ENCODE measurements around the gene GRIA3. TPM values are rescaled to one million over a fixed set of nuclear protein-coding genes. Genes with fewer than 3 reads are reported as not detected.

Gene GRIA3
- total RNA-seq, 2 experiments from 2014 or later = not detected

DNA sequence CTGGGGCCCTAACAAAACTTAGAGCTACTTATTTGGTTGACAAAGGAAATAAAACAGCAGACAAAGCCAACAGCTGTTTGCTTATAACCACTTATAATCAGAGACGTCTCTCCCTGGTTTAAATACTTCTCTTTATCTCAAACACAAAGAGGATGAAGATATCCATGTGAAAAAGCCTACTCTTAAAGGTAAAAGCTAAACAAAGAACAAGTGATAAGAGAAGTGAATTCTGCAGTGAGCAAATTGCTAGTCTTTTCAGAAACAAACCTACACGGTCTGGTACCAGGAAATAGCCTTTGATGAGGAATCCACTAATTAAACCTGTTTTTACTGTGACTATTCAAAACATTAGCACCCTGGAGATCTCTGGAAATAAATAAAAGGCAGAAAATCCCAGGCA is 46.7 kb downstream of the GRIA3 start:
- Histone ChIP-seq H2AFZ (ENCODE audit: low read length) (no peak overlapping the region), H3K79me2 (ENCODE audit: insufficient read depth, low read depth, low read length) (no peaks in the 10 kb centered on the region), H3K27ac (ENCODE audit: low read depth, low read length, poor library complexity, severe bottlenecking) (no peak overlapping the region), H3K4me3 (ENCODE audit: low read depth, low read length, poor library complexity, severe bottlenecking) (no peak overlapping the region), H3K4me1 (ENCODE audit: insufficient read depth, low read length, poor library complexity, severe bottlenecking) (no peaks in the 10 kb centered on the region), H3K36me3 (ENCODE audit: insufficient read depth, low read length) (no peaks in the 10 kb centered on the region), H3K4me2 (ENCODE audit: low read length) (no peak overlapping the region), H3K9me2 (ENCODE audit: insufficient read depth, low read length) (no peaks in the 10 kb centered on the region), H4K20me1 (ENCODE audit: insufficient read depth, low read length) (no peaks in the 10 kb centered on the region), H3K9me3 (ENCODE audit: low read length) (no peaks in the 10 kb centered on the region)
- no TSS peak for BruUV-seq (replicated peaks)
- intact Hi-C loops (cut with micrococcal nuclease; ENCODE audit: unreplicated experiment) = no loop called here
- TF ChIP-seq EZH2phosphoT487 (IDR thresholded peaks at IDR 0.05; ENCODE audit: borderline replicate concordance, low read depth, low read length) = no peak
- TF ChIP-seq, protein P1, sequence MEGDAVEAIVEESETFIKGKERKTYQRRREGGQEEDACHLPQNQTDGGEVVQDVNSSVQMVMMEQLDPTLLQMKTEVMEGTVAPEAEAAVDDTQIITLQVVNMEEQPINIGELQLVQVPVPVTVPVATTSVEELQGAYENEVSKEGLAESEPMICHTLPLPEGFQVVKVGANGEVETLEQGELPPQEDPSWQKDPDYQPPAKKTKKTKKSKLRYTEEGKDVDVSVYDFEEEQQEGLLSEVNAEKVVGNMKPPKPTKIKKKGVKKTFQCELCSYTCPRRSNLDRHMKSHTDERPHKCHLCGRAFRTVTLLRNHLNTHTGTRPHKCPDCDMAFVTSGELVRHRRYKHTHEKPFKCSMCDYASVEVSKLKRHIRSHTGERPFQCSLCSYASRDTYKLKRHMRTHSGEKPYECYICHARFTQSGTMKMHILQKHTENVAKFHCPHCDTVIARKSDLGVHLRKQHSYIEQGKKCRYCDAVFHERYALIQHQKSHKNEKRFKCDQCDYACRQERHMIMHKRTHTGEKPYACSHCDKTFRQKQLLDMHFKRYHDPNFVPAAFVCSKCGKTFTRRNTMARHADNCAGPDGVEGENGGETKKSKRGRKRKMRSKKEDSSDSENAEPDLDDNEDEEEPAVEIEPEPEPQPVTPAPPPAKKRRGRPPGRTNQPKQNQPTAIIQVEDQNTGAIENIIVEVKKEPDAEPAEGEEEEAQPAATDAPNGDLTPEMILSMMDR (conservative IDR thresholded peaks at IDR 0.05; ENCODE audit: low read length) = no peak
- DNase-seq (ENCODE audit: low spot score) = no peak
- CTCF ChIA-PET (ENCODE audit: unreplicated experiment) = no interaction called here
- POLR2A ChIA-PET = no interaction called here

DNA sequence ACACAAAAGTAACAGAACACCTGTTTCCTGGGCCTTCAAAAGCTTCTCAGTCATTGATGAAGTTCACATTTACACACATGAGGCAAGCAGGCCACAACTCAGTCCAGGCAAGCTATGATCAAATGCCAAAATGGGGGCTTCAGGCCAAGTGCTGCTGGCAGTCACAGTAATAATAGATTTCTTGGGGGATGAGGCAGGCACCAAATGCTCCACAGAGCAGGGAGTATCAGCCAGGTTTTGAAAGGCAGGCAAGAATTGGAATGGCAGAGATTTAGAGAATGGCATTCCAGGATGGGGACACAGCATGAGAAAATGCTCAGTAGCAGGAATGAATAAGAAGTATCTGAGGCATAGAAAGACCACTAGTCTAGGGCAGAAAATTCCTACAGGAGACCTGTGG is 52.8 kb downstream of the GRIA3 start:
- TF ChIP-seq, protein P1 (conservative IDR thresholded peaks at IDR 0.05; ENCODE audit: low read length) = no peak

DNA sequence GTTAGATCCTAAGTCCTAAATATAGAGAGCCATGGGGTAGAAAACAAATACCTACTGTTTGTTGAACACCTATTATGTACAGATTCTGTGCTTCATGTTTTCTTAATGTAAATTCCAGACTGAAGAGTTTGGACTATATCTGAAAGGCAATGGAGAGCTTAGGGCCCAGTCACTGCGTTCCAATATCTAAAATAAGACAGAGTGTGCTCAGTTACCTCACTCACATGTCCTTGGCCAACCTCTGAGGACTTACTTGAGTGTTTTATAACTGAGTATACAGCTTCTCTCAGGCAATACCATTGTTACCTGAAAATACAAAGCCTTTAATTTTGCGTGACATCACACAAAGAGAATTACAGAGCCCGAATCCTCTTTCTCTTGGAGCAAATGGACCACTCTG is 53.2 kb downstream of the GRIA3 start:
- Histone ChIP-seq H3K27ac (ENCODE audit: low read depth, low read length, poor library complexity, severe bottlenecking) (no peak overlapping the region), H3K4me1 (ENCODE audit: insufficient read depth, low read length, poor library complexity, severe bottlenecking) (no peaks in the 10 kb centered on the region), H3K79me2 (ENCODE audit: insufficient read depth, low read depth, low read length) (no peaks in the 10 kb centered on the region), H4K20me1 (ENCODE audit: insufficient read depth, low read length) (no peaks in the 10 kb centered on the region), H3K9me3 (ENCODE audit: low read length) (no peaks in the 10 kb centered on the region), H3K4me2 (ENCODE audit: low read length) (no peak overlapping the region), H3K4me3 (ENCODE audit: low read depth, low read length, poor library complexity, severe bottlenecking) (no peak overlapping the region), H3K36me3 (ENCODE audit: insufficient read depth, low read length) (no peaks in the 10 kb centered on the region), H2AFZ (ENCODE audit: low read length) (no peak overlapping the region), H3K9me2 (ENCODE audit: insufficient read depth, low read length) (no peaks in the 10 kb centered on the region)
- intact Hi-C loops (cut with micrococcal nuclease; ENCODE audit: unreplicated experiment) = no loop called here
- DNase-seq (ENCODE audit: low spot score) = no peak
- CTCF ChIA-PET (ENCODE audit: unreplicated experiment) = no interaction called here
- TF ChIP-seq EZH2phosphoT487 (IDR thresholded peaks at IDR 0.05; ENCODE audit: borderline replicate concordance, low read depth, low read length) = no peak
- TF ChIP-seq, protein P1 (conservative IDR thresholded peaks at IDR 0.05; ENCODE audit: low read length) = no peak
- POLR2A ChIA-PET = interaction anchor here (0.6 kb wide), 1 partner anchor 10 kb away, joined by 3 read pairs; no protein-coding TSS in a partner anchor
- BruUV-seq (replicated peaks) = no TSS peak

More for the DNA sequence above, 52.8 kb downstream of the GRIA3 start:
- H3K36me3 ChIP-seq (ENCODE audit: insufficient read depth, low read length) = no peaks in the 10 kb centered on the region
- H2AFZ ChIP-seq (ENCODE audit: low read length) = no peak overlapping the region
- H4K20me1 ChIP-seq (ENCODE audit: insufficient read depth, low read length) = no peaks in the 10 kb centered on the region
- no peaks in the 10 kb centered on the region for H3K9me3 ChIP-seq (ENCODE audit: low read length)
- CTCF ChIA-PET (ENCODE audit: unreplicated experiment) = no interaction called here
- no peaks in the 10 kb centered on the region for H3K9me2 ChIP-seq (ENCODE audit: insufficient read depth, low read length)
- no peak overlapping the region for H3K4me2 ChIP-seq (ENCODE audit: low read length)
- H3K27ac ChIP-seq (ENCODE audit: low read depth, low read length, poor library complexity, severe bottlenecking) = no peak overlapping the region
- no TSS peak for BruUV-seq (replicated peaks)
- POLR2A ChIA-PET = interaction anchor here (0.6 kb wide), 1 partner anchor 10 kb away, joined by 3 read pairs; no protein-coding TSS in a partner anchor
- DNase-seq (ENCODE audit: low spot score) = no peak
- H3K79me2 ChIP-seq (ENCODE audit: insufficient read depth, low read depth, low read length) = no peaks in the 10 kb centered on the region
- intact Hi-C loops (cut with micrococcal nuclease; ENCODE audit: unreplicated experiment) = no loop called here
- no peak overlapping the region for H3K4me3 ChIP-seq (ENCODE audit: low read depth, low read length, poor library complexity, severe bottlenecking)
- no peaks in the 10 kb centered on the region for H3K4me1 ChIP-seq (ENCODE audit: insufficient read depth, low read length, poor library complexity, severe bottlenecking)

All from OCI-LY7 (cell line).